NCI-H1105 (cell line): ENCODE data around the gene MAP3K15.
A peak's percentile ranks its signal among the peaks of the same experiment; 100 is the strongest.

Source experiments
- DNase-seq: peaks from one replicate; lab custom pipeline; 2025; lab: John Stamatoyannopoulos, UW

Gene MAP3K15

GRCh38 chrX:19343535-19344408 is 171.5 kb downstream of the MAP3K15 start, which contains the start of gene PDHA1:
Gene PDHA1 (plus strand): TSS chrX:19343927. CDS start chrX:19344038, 111 bp downstream.
- peak; percentile 90 for DNase-seq

- DNase-seq, result no peak
These were observed 172.2 kb downstream of the MAP3K15 start for GRCh38 chrX:19343085-19343534.

GRCh38 chrX:19342331-19342906 is 172.9 kb downstream of the MAP3K15 start:
- DNase-seq, result no peak

- no peak for DNase-seq
These were observed 180.2 kb downstream of the MAP3K15 start for GRCh38 chrX:19334945-19335626.

GRCh38 chrX:19332983-19333382 is 182.3 kb downstream of the MAP3K15 start:
- DNase-seq, result peak; percentile 5

GRCh38 chrX:19331831-19332230 is 183.5 kb downstream of the MAP3K15 start:
- DNase-seq, result no peak

GRCh38 chrX:19326567-19326966 is 188.7 kb downstream of the MAP3K15 start:
- no peak for DNase-seq
